ENCODE results near the gene C1orf159.
"Not testable (repeated sequence)": the region's sequence is repeated elsewhere in the genome, so short reads cannot be mapped to it uniquely, and the experiment has no call there.

Gene C1orf159

GRCh38 chr1:1115786-1116700 is at the start of gene C1orf159:
TSS of gene C1orf159 (minus strand) at chr1:1116089. CDS start at chr1:1091543, 24,546 bp downstream.
- DNase-seq (ENCODE audit: low spot score) = peak; percentile 100

GRCh38 chr1:1165485-1165884 is 49.6 kb upstream of the C1orf159 start:
- no peak for DNase-seq (ENCODE audit: low spot score)

GRCh38 chr1:1164701-1165451 is 49.0 kb upstream of the C1orf159 start:
- DNase-seq (ENCODE audit: low spot score) = no peak

- DNase-seq (ENCODE audit: low spot score) = no peak
These were observed 48.4 kb upstream of the C1orf159 start for GRCh38 chr1:1164361-1164700.

- DNase-seq (ENCODE audit: low spot score) = no peak
These were observed 47.7 kb upstream of the C1orf159 start for GRCh38 chr1:1163538-1164070.

- DNase-seq (ENCODE audit: low spot score) = no peak
These were observed 47.0 kb upstream of the C1orf159 start for GRCh38 chr1:1162597-1163537.

GRCh38 chr1:1161683-1162079 is 45.8 kb upstream of the C1orf159 start:
- DNase-seq (ENCODE audit: low spot score) = no peak

GRCh38 chr1:1161078-1161682 is 45.3 kb upstream of the C1orf159 start:
- DNase-seq (ENCODE audit: low spot score) = no peak

- no peak for DNase-seq (ENCODE audit: low spot score)
These were observed 44.5 kb upstream of the C1orf159 start for GRCh38 chr1:1160281-1160930.

GRCh38 chr1:1157914-1158710 is 42.2 kb upstream of the C1orf159 start:
- DNase-seq (ENCODE audit: low spot score) = no peak

- peak; percentile 84 for DNase-seq (ENCODE audit: low spot score)
These were observed 41.6 kb upstream of the C1orf159 start for GRCh38 chr1:1157426-1157913.

- DNase-seq (ENCODE audit: low spot score) = no peak
These were observed 41.1 kb upstream of the C1orf159 start for GRCh38 chr1:1157033-1157365.

- DNase-seq (ENCODE audit: low spot score) = no peak
These were observed 40.5 kb upstream of the C1orf159 start for GRCh38 chr1:1156140-1157032.

- no peak for DNase-seq (ENCODE audit: low spot score)
These were observed 39.4 kb upstream of the C1orf159 start for GRCh38 chr1:1155258-1155657.

GRCh38 chr1:1153874-1154273 is 38.0 kb upstream of the C1orf159 start:
- no peak for DNase-seq (ENCODE audit: low spot score)

GRCh38 chr1:1153215-1153614 is 37.3 kb upstream of the C1orf159 start:
- DNase-seq (ENCODE audit: low spot score) = not testable (repeated sequence)

- not testable (repeated sequence) for DNase-seq (ENCODE audit: low spot score)
These were observed 36.5 kb upstream of the C1orf159 start for GRCh38 chr1:1152431-1152830.

- no peak for DNase-seq (ENCODE audit: low spot score)
These were observed 35.4 kb upstream of the C1orf159 start for GRCh38 chr1:1151306-1151705.

- DNase-seq (ENCODE audit: low spot score) = no peak
These were observed 34.2 kb upstream of the C1orf159 start for GRCh38 chr1:1150100-1150499.
